ENCODE data around the gene CALN1.
"Not testable (repeated sequence)": the region's sequence is repeated elsewhere in the genome, so short reads cannot be mapped to it uniquely, and the experiment has no call there.

The CALN1 gene

DNA sequence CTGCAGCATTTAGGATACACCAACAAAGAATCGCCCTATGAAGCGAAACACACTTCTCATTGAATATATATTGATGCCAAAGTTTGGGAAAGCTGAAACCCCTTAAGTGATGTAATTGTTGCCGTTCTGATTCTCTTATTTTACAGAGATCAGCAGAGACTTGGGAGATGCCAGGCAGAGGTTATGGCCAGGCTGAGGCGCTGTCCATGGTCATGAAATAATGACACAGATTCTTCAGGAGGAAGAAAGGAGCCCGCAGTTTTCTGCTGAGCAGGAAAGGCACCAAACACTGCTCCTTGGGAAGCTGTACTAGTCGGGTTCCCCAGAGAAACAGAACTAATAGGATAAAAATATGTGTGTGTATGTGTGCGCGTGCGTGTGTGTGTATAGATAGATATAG lies 566.0 kb downstream of the CALN1 start:
- no peak for DNase-seq

DNA sequence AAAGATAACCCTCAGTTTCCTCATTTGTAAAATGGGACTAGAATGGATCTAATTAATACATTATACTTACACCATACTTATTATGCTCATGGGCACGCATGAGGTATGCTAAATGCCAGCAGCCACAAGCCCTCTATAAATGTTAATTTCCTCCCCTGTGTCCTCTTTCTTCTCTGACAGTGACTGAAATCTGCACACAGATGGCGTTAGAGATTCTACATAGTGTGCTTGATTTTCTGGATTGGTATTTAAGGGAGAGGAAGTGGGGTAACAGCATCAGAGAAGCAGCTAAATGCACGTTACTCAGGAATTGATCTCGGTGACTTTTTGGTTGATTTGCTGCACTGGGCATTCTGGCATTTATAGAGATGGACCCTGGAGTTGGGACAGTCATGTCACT lies 568.5 kb downstream of the CALN1 start:
- no peak for DNase-seq

DNA sequence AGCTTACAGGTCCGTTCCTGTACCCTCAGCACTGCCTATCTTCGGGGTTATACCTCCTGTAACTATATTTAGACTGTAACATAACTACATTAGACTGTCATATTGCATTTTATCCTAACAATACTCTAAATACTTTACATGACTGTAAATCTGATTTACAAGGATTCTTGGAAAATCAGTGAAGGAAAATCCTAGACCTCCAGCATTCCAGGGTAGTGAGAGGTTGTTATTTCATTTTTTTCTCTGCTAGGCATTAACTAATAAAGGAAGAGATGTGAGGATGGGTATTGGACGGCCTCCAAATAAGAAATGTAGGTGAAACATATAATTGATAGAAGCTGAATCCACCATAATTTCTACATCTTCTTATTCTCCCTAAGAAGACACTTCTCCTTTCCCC lies 569.4 kb downstream of the CALN1 start:
- no peak for DNase-seq

GRCh38 chr7:71842381-71842780 lies 569.8 kb downstream of the CALN1 start:
- DNase-seq: no peak

DNA sequence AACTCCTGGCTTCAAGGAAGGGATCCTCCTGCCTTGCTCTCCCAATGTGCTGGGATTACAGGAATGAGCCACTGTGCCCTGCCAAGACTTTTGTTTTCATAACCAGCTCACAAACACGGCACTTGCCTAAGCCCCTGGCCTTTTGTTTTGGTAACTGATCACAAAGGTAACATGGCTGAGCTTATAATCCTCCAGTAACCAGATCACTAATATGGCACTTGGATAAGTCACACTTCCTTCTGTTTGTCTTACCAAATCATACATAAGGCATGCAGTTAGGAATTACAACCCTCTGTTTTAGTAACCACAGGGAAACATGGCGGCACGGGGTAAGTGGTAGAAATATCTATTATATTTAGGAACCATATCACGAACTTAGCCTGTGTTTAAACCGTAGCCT lies 577.1 kb downstream of the CALN1 start:
- no peak for DNase-seq

DNA sequence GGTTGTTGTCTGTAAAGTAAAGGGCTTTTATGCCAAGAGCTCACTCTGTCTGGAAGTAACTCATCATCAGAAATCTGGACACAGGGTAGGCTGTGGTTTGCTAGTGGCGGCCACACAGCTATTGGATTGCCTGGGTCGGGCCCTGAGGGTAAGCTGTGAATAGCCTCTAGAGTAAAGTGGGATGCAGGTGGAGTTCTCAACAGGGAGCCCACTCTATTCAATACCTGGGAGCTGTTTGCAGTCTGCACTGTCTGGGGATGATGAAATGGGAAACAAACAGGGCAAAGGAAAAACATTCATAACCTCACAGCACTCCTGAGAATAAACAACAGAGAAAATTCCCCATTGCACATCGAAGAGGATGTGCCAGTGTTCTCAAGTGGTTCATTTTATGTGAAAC lies 582.6 kb downstream of the CALN1 start:
- no peak for DNase-seq

DNA sequence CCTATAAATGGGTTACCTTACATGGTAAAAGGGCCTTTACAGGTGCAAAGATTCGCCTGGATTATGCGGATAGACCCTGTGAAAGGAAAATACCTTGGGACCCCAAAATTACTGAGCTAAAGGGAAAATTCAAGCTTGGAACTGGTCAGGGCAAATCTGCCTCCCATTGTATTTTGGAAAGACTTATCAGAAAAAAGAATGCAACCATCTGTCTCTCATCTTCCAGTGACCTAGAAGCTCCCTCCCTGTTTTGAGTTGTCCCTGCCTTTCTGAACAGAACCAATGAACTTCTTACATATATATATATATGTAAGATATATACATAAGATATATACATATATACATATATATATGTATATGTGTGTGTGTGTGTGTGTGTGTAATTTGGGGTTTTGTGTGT lies 583.8 kb downstream of the CALN1 start:
- no peak for DNase-seq

- DNase-seq: no peak
Measured at GRCh38 chr7:71826141-71826540, 586.0 kb downstream of the CALN1 start.

- no peak for DNase-seq
Measured at GRCh38 chr7:71824006-71824760, 588.0 kb downstream of the CALN1 start.

DNA sequence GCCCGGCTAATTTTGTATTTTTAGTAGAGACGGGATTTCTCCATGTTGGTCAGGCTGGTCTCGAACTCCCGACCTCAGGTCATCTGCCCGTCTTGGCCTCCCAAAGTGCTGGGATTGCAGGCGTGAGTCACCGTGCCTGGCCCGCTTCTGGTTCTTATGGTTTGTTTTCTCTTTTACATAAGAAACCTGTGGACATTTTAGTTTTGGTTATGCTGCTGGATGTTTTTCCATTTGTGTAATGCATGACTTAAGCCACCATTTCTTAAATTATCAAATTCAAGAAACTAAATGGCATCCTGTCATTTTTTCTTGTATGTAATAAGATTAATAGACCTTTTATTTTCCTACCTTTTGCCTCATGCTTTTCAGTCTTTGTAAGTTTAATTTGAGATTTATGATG lies 589.7 kb downstream of the CALN1 start:
- not testable (repeated sequence) for DNase-seq

- no peak for DNase-seq
Measured at GRCh38 chr7:71817916-71818315, 594.2 kb downstream of the CALN1 start.

DNA sequence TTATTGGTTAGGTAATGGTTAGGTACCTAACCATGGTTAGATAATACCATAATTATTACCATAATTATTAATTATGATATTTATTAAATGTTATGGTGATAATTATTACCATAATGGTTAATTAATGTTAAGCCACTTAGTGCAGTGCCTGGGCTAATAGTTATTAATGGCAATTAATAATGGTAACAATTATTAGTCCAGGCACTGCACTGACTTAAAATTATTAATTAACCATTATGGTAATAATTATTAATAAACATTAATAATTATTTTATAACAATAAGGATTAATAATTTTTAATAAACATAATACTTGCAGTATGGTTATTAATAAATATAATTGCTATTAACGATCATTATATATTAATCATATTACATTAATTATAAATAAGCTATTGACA lies 604.0 kb downstream of the CALN1 start:
- no peak for DNase-seq

DNA sequence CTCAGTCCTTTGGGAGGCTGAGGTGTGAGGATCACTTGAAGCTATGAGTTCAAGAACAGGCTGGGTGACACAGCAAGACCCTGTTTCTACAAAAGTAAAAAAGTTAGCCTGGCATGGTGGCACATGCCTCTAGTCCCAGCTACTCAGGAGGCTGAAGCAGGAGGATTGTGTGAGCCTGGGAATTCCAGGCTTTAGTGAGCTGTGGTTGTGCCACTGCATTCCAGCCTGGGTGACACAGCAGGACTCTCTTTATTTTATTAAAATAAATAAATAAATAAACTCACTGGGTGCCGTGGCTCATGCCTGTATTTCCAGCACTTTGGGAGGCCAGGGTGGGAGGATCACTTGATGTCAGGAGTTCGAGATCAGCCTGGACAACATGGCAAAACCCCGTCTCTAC lies 607.9 kb downstream of the CALN1 start:
- no peak for DNase-seq

GRCh38 chr7:71801976-71802375 lies 610.2 kb downstream of the CALN1 start:
- DNase-seq: no peak

GRCh38 chr7:71800321-71800720 lies 611.8 kb downstream of the CALN1 start:
- no peak for DNase-seq

- no peak for DNase-seq
Measured at GRCh38 chr7:71795410-71795809, 616.7 kb downstream of the CALN1 start.

- DNase-seq: no peak
Measured at GRCh38 chr7:71793251-71793650, 618.9 kb downstream of the CALN1 start.

- DNase-seq: no peak
Measured at GRCh38 chr7:71787513-71787912, 624.6 kb downstream of the CALN1 start.

DNA sequence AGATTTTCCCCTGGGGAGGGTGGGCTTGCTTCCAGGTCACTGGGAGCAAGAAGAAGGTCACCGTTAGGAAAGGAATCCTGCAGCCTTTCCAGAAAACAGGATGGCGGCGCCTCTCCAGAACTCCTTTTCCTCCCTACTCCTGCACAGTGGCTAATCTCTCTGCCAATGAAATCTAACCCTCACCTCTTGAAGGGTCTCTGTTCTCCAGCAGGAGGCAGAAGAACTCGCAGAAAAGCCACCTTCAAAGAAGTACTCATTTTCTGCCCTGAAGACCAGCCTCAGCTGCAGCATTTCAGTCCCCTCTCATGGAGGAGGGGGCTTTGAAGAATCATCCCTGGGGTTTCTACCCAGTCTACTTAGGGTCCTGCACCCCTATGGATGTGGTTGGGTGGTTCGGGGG lies 626.9 kb downstream of the CALN1 start:
- no peak for DNase-seq

- DNase-seq: no peak
Measured at GRCh38 chr7:71784781-71785180, 627.4 kb downstream of the CALN1 start.

- DNase-seq: no peak
Measured at GRCh38 chr7:71784180-71784579, 628.0 kb downstream of the CALN1 start.

DNA sequence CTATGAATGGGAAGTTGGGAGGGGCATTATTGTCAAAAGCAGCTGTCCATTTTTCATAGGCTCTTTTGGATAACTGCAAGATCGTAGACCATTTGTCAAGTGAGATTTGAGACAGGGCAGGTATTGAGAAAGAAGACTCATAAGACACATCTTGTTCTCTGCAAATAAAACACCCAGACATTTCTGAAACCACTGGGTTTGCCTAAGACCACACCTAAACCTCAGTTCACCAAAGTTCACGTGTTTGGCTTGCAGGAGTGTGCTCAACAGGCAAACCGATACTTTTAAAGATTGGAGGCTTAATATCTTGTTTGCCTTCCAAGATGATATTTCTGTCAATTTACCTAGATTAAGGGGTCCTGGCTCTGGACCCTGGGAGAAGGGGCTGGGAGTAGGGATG lies 628.4 kb downstream of the CALN1 start:
- DNase-seq: no peak

DNA sequence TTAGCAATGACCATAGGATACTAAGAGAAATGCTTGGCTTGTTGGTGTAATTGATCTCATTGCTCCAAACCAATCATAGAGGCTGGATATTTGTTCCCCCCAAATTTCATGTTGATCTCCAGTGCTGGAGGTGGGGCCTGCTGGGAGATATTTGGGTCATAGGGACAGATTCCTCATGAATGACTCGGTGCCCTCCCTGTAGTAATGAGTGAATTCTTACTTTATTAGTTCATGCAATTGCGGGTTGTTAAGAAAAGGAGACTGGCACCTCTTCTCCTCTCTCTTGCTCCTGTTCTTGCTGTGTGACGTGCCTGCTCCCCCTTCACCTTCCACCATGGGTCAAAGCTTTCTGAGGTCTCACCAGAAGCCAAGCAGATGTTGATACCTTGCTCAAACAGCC lies 630.1 kb downstream of the CALN1 start:
- DNase-seq: no peak

- DNase-seq: no peak
Measured at GRCh38 chr7:71780282-71780681, 631.9 kb downstream of the CALN1 start.

DNA sequence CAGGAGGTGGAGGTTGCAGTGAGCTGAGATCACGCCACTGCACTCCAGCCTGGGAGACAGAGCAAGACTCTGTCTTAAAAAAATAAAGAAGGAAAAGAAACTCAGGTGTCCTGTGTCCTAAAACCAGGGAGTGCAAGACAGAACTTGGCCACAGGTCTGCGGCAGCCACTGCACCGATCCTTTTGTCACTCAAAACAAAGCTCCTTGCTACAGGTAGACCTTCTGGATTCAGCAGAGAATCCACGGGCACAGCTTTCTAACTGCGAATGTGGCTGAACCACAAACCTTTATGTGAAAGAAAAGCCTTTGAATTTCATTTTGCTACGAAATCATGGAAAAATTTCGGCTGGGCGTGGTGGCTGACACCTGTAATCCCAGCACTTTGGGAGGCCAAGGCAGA lies 634.9 kb downstream of the CALN1 start:
- DNase-seq: no peak

- no peak for DNase-seq
Measured at GRCh38 chr7:71776726-71777125, 635.4 kb downstream of the CALN1 start.

Data from NCI-H345 (cell line).